K562 (cell line): ENCODE measurements around the gene KLHL8. TPM values are rescaled to one million over a fixed set of nuclear protein-coding genes. Genes with fewer than 3 reads are reported as not detected.

Experiments
- CAMTA2 ChIP-seq: fragments of 250-450 bp; sonication (Bioruptor Pico); conservative IDR thresholded peaks from 2 replicates; pipeline ENCODE4 v1.5.1; 2022
- CXXC5 ChIP-seq: fragments of 250-450 bp; sonication (Bioruptor Pico); IDR thresholded peaks from 2 replicates; pipeline ENCODE4 v1.8.0; 2022; ENCODE audit warnings: inconsistent platforms, mild to moderate bottlenecking, moderate library complexity
- E2F4 ChIP-seq: sonication (generic); formaldehyde crosslinking; IDR thresholded peaks from 2 replicates; pipeline ENCODE4 v1.8.0; 2022; ENCODE audit warnings: mild to moderate bottlenecking, low read depth, missing genetic modification reagents
- HDAC3 ChIP-seq: fragments of 450-650 bp; IDR thresholded peaks from 2 replicates; pipeline ENCODE4 v1.6.1; 2018; ENCODE audit warnings: borderline replicate concordance, mild to moderate bottlenecking, moderate library complexity; ENCODE audit not compliant: partially characterized antibody
- LCOR ChIP-seq: sonication (generic); formaldehyde crosslinking; IDR thresholded peaks from 2 replicates; pipeline ENCODE4 v1.8.0; 2022; ENCODE audit warnings: mild to moderate bottlenecking, missing genetic modification reagents
- MAFG ChIP-seq: fragments of 450-650 bp; conservative IDR thresholded peaks from 2 replicates; pipeline ENCODE4 v1.6.1; 2016; ENCODE audit warnings: missing genetic modification characterization, missing compliant biosample characterization
- MYC ChIP-seq, 2 experiments: fragments of 250-450 bp in 1 of 2; sonication (Bioruptor Pico) in 1 of 2; IDR thresholded peaks; 2 replicates each; pipeline versions ENCODE4 v1.5.1 to v1.6.1; 2012 to 2021; ENCODE audit warnings: low read depth in 2 of 2, borderline replicate concordance in 1 of 2, improper control_type of control experiment in 1 of 2, low read length in 1 of 2, mild to moderate bottlenecking in 1 of 2, moderate library complexity in 1 of 2
- NFXL1 ChIP-seq: fragments of 450-650 bp; formaldehyde crosslinking; IDR thresholded peaks from 2 replicates; pipeline ENCODE4 v1.4.0; 2021; ENCODE audit warnings: mild to moderate bottlenecking
- POU5F1 ChIP-seq: fragments of 150-350 bp; IDR thresholded peaks from 2 replicates; pipeline ENCODE4 v1.6.1; 2014; ENCODE audit warnings: borderline replicate concordance, low read length, low read depth, mild to moderate bottlenecking; ENCODE audit not compliant: partially characterized antibody
- PREB ChIP-seq: sonication (generic); formaldehyde crosslinking; IDR thresholded peaks from 2 replicates; pipeline ENCODE4 v1.8.1; 2023; ENCODE audit warnings: mild to moderate bottlenecking, missing genetic modification reagents
- SFPQ ChIP-seq: fragments of 200-400 bp; formaldehyde crosslinking; IDR thresholded peaks from 2 replicates; pipeline ENCODE4 v1.6.1; 2017; ENCODE audit warnings: mild to moderate bottlenecking, low read depth, low read length, moderate library complexity
- SMARCC2 ChIP-seq: fragments of 450-650 bp; IDR thresholded peaks from 2 replicates; pipeline ENCODE4 v1.6.1; 2017; ENCODE audit warnings: antibody characterized with exemption, moderate library complexity, mild to moderate bottlenecking, low read depth
- U2AF2 ChIP-seq: fragments of 200-400 bp; formaldehyde crosslinking; optimal IDR thresholded peaks from 2 replicates; pipeline ENCODE3; 2017; ENCODE audit warnings: low read depth, mild to moderate bottlenecking, low read length
- ZC3H4 ChIP-seq: sonication (generic); formaldehyde crosslinking; IDR thresholded peaks from 2 replicates; pipeline ENCODE4 v1.9.0; 2021; ENCODE audit warnings: missing genetic modification reagents, borderline replicate concordance
- ZKSCAN1 ChIP-seq: fragments of 150-350 bp; IDR thresholded peaks from 2 replicates; pipeline ENCODE4 v1.6.1; 2016; ENCODE audit warnings: low read depth, low read length
- ZNF316 ChIP-seq: fragments of 450-650 bp; IDR thresholded peaks from 2 replicates; pipeline ENCODE4 v1.6.1; 2016
- ZNF785 ChIP-seq: fragments of 250-450 bp; sonication (Bioruptor Pico); IDR thresholded peaks from 2 replicates; pipeline ENCODE4 v1.4.0; 2020; ENCODE audit warnings: mild to moderate bottlenecking
- polyA plus RNA-seq, 8 experiments: library from polyadenylated mRNA; depleted of rRNA in 4 of 8; stranded (reverse) in 5 of 8; unstranded in 3 of 8; fragments of >200 nt; fragmentation: Nextera tagmentation in 2 of 8; fragmentation: Illumina TruSeq in 1 of 8; extraction: Ambion mirVana in 2 of 8; extraction: Trizol in 1 of 8; gene quantifications; 2 replicates each; pipeline versions ENCODE4 v1.2.1 to v1.2.3, GENCODE V29; 2011 to 2014; ENCODE audit warnings: inconsistent platforms in 1 of 8, missing spikeins in 1 of 8
- total RNA-seq, 7 experiments: library from RNA; depleted of rRNA in 6 of 7; stranded (reverse); fragments of >200 nt in 6 of 7; fragmentation: Illumina TruSeq in 2 of 7; extraction: Trizol in 2 of 7; gene quantifications; 2 replicates each; pipeline versions ENCODE4 v1.2.1 to v1.2.3, GENCODE V29; 2011 to 2021; ENCODE audit warnings: low replicate concordance in 1 of 7
- TF ChIP-seq, protein P1 (sequence below), 2 experiments: fragments of 200-800 bp in 1 of 2; sonication (Bioruptor generic) in 1 of 2; sonication (generic) in 1 of 2; formaldehyde crosslinking in 1 of 2; IDR thresholded peaks in 1 of 2; conservative IDR thresholded peaks in 1 of 2; 2 replicates each; pipeline versions ENCODE4 v1.5.0 to v1.6.1; 2016 to 2020; ENCODE audit warnings: missing compliant biosample characterization in 1 of 2, missing genetic modification characterization in 1 of 2, missing genetic modification reagents in 1 of 2
- TF ChIP-seq, protein P2 (sequence below), 3 experiments: fragments of 200-800 bp in 1 of 3; sonication (Bioruptor generic) in 1 of 3; sonication (generic) in 1 of 3; formaldehyde crosslinking in 1 of 3; IDR thresholded peaks; 2 replicates each; pipeline versions ENCODE4 v1.6.1 to v1.8.0; 2016 to 2022; ENCODE audit warnings: mild to moderate bottlenecking in 2 of 3, missing compliant biosample characterization in 2 of 3, missing genetic modification characterization in 2 of 3, missing genetic modification reagents in 1 of 3

The KLHL8 gene
- total and polyA plus RNA-seq, 9 of the 15 experiments (the other 6 are each of a cell fraction or from before 2014, with no cell fraction given) = 8.7 to 25.3 (median 15.7) TPM

- TF ChIP-seq, protein P1, sequence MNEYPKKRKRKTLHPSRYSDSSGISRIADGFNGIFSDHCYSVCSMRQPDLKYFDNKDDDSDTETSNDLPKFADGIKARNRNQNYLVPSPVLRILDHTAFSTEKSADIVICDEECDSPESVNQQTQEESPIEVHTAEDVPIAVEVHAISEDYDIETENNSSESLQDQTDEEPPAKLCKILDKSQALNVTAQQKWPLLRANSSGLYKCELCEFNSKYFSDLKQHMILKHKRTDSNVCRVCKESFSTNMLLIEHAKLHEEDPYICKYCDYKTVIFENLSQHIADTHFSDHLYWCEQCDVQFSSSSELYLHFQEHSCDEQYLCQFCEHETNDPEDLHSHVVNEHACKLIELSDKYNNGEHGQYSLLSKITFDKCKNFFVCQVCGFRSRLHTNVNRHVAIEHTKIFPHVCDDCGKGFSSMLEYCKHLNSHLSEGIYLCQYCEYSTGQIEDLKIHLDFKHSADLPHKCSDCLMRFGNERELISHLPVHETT (CRISPR knock-in tag; conservative IDR thresholded peaks at IDR 0.05 in 1 of 2, IDR thresholded peaks at IDR 0.05 in 1 of 2) = peak in 1 of 2 experiments; percentile 67; a peak in 2 of 4 replicates
- TF ChIP-seq NFXL1 (CRISPR knock-in tag) (no peak), LCOR (CRISPR knock-in tag) (no peak), HDAC3 (no peak), ZC3H4 (no peak), CAMTA2 (no peak), SFPQ (no peak), ZNF785 (CRISPR knock-in tag) (no peak), POU5F1 (no peak), MAFG (tag) (no peak), PREB (CRISPR knock-in tag) (no peak), ZNF316 (no peak), SMARCC2 (no peak), U2AF2 (no peak), ZKSCAN1 (no peak), MYC (IDR thresholded peaks at IDR 0.05; ENCODE audit: low read depth, low read length) (peak; percentile 76), MYC (CRISPR knock-in tag; IDR thresholded peaks at IDR 0.05; ENCODE audit: borderline replicate concordance, low read depth) (no peak), E2F4 (CRISPR knock-in tag) (no peak), CXXC5 (peak; percentile 66)
- TF ChIP-seq, protein P2, sequence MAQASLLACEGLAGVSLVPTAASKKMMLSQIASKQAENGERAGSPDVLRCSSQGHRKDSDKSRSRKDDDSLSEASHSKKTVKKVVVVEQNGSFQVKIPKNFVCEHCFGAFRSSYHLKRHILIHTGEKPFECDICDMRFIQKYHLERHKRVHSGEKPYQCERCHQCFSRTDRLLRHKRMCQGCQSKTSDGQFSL (CRISPR knock-in tag; IDR thresholded peaks at IDR 0.05) = peak; percentile 59; the same call in 1 of the 2 replicates
- TF ChIP-seq, protein P2 (tag; IDR thresholded peaks at IDR 0.05) = no peak
These were observed at the start of gene KLHL8 (continued) for GRCh38 chr4:87220094-87220822.
